Esophagus squamous epithelium (tissue), 5 donors: Measurements from ENCODE around the gene MAB21L4. TPM values are rescaled to one million over a fixed set of nuclear protein-coding genes. Genes with fewer than 3 reads are reported as not detected.

Source experiments
- DNase-seq: peaks from one replicate; lab custom pipeline; 2025; lab: John Stamatoyannopoulos, UW
- H3K27ac ChIP-seq, 4 donors: fragments of 200-600 bp; sonication (generic); one replicate each; pipeline ENCODE4 v1.5.1; 2016 to 2019; ENCODE audit warnings: mild to moderate bottlenecking in 1 of 4
- H3K27me3 ChIP-seq, 4 donors: fragments of 200-600 bp; sonication (generic); 1 replicate in 3 of 4; 2 replicates in 1 of 4; pipeline versions ENCODE4 v1.5.1 to v1.6.0; 2017 to 2021; ENCODE audit warnings: antibody characterized with exemption in 1 of 4
- H3K36me3 ChIP-seq, 3 donors: fragments of 200-600 bp; sonication (generic); one replicate each; pipeline ENCODE4 v1.5.1; 2016 to 2019
- H3K4me1 ChIP-seq, 3 donors: fragments of 200-600 bp; sonication (generic); one replicate each; pipeline ENCODE4 v1.5.1; 2017 to 2019
- H3K4me3 ChIP-seq, 4 donors: fragments of 200-600 bp; sonication (generic); 1 replicate in 3 of 4; 2 replicates in 1 of 4; pipeline ENCODE4 v1.5.1; 2016 to 2019; ENCODE audit warnings: mild to moderate bottlenecking in 2 of 4, moderate library complexity in 1 of 4
- H3K9me3 ChIP-seq, 3 donors: fragments of 200-600 bp; sonication (generic); one replicate each; pipeline ENCODE4 v1.5.1; 2016 to 2019
- CTCF ChIP-seq, 6 experiments: fragments of 450-650 bp in 4 of 6; fragments of 200-600 bp in 2 of 6; sonication (generic) in 2 of 6; IDR thresholded peaks; one replicate each; pipeline ENCODE4 v1.5.1; 2016 to 2019; ENCODE audit warnings: antibody characterized with exemption in 6 of 6, mild to moderate bottlenecking in 4 of 6, moderate library complexity in 4 of 6
- POLR2A ChIP-seq, 4 donors: fragments of 450-650 bp; IDR thresholded peaks; one replicate each; pipeline ENCODE4 v1.6.1; 2017; ENCODE audit warnings: antibody characterized with exemption in 4 of 4, mild to moderate bottlenecking in 4 of 4, moderate library complexity in 3 of 4
- WGBS, 2 donors: methylation state at CpG; one replicate each; pipeline ENCODE4 v1.1.5; 2018; 5-methylcytosine and 5-hydroxymethylcytosine counted together
- intact Hi-C: fragments of 100-400 bp; cut with DNase I; formaldehyde crosslinking; loops from one replicate; pipeline ENCODE4 v1.15.0; 2022
- total RNA-seq, 4 donors: library from RNA; depleted of rRNA; stranded (reverse); fragments of >200 nt; gene quantifications; one replicate each; pipeline ENCODE4 v1.1.0, GENCODE V29; 2016
- donor health status: DM: yes; HTN: yes; CAD: no.

Gene MAB21L4
- total RNA-seq, 4 donors from 2014 or later: 105 to 440 (median 163) TPM

DNA sequence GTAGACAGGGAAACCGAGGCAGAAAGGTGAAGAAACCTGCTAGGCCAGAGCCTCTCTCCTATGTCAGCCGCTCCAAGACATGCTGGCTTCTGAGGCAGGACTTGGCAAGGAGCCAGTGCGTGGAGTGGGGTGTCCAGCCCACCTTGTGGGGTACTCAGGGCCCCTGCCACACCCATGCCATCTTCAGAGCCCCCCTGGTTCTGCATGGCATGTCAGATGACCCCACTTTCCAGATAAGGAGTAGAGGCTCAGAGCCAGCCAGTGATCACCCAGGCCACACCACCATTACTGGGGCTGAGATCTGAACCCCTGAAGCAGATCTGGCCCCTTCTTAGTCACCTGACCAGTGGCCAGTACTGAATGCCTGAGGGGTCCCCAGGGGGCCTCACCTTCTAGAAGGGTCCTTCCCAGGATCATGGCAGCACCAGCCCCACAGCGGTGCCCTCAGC is 24.9 kb upstream of the MAB21L4 start:
- DNase-seq: no peak

GRCh38 chr2:240919786-240920782 is 24.1 kb upstream of the MAB21L4 start:
- H3K27ac ChIP-seq: peak overlapping the region in 2 of 4 donors; percentile 82 to 86
- H3K9me3 ChIP-seq: no peaks in the 10 kb centered on the region
- WGBS, 2 donors: 81 to 85% methylated on average over 4 to 22 of the region's 31 CpGs
- peaks cover 0 to 18% (median 0%) of the 10 kb centered on the region in 4 donors for H3K27me3 ChIP-seq
- DNase-seq: no peak
- H3K4me3 ChIP-seq: no peak overlapping the region
- H3K36me3 ChIP-seq: no peaks in the 10 kb centered on the region
- TF ChIP-seq CTCF (IDR thresholded peaks at IDR 0.05) (no peak), POLR2A (IDR thresholded peaks at IDR 0.05) (no peak)
- peaks cover 38 to 70% (median 41%) of the 10 kb centered on the region in 3 donors for H3K4me1 ChIP-seq
- intact Hi-C loops: no loop called here

More for the DNA sequence above, 24.9 kb upstream of the MAB21L4 start:
- Histone ChIP-seq H3K4me3 (no peak overlapping the region), H3K9me3 (no peaks in the 10 kb centered on the region), H3K4me1 (peaks cover 37 to 65% (median 39%) of the 10 kb centered on the region in 3 donors), H3K27ac (peak overlapping the region; percentile 62 to 86 (median 78)), H3K36me3 (no peaks in the 10 kb centered on the region), H3K27me3 (peaks cover 0 to 11% (median 0%) of the 10 kb centered on the region in 4 donors)
- WGBS, 2 donors: 62 to 76% methylated on average over 3 to 4 of the region's 4 CpGs
- intact Hi-C loops: no loop called here
- no peak for TF ChIP-seq POLR2A (IDR thresholded peaks at IDR 0.05)
- no peak for TF ChIP-seq CTCF (IDR thresholded peaks at IDR 0.05)

- no peak for TF ChIP-seq CTCF (IDR thresholded peaks at IDR 0.05)
- no peak for TF ChIP-seq POLR2A (IDR thresholded peaks at IDR 0.05)
- Histone ChIP-seq H3K36me3 (no peaks in the 10 kb centered on the region), H3K4me1 (peaks cover 46 to 75% (median 49%) of the 10 kb centered on the region in 3 donors), H3K4me3 (no peak overlapping the region), H3K27me3 (peaks cover 0 to 25% (median 0%) of the 10 kb centered on the region in 4 donors), H3K27ac (no peak overlapping the region), H3K9me3 (no peaks in the 10 kb centered on the region)
- 79 to 82% methylated on average over 7 to 13 of the region's 19 CpGs for WGBS, 2 donors
- intact Hi-C loops: no loop called here
- DNase-seq: no peak
Measured at GRCh38 chr2:240919161-240919781, 23.3 kb upstream of the MAB21L4 start.

GRCh38 chr2:240918258-240919091 is 22.5 kb upstream of the MAB21L4 start:
- no peak overlapping the region for H3K4me3 ChIP-seq
- H3K27me3 ChIP-seq: peaks cover 0 to 31% (median 0%) of the 10 kb centered on the region in 4 donors
- no peaks in the 10 kb centered on the region for H3K36me3 ChIP-seq
- no peak for DNase-seq
- H3K27ac ChIP-seq: no peak overlapping the region
- no CpG with 5 or more reads among the region's 36 CpGs for WGBS, 2 donors
- peaks cover 54 to 83% (median 57%) of the 10 kb centered on the region in 3 donors for H3K4me1 ChIP-seq
- intact Hi-C loops: no loop called here
- no peaks in the 10 kb centered on the region for H3K9me3 ChIP-seq
- no peak for TF ChIP-seq POLR2A (IDR thresholded peaks at IDR 0.05)
- TF ChIP-seq CTCF (IDR thresholded peaks at IDR 0.05): no peak
